Caco-2 (cell line): ENCODE results near the gene VSX1. TPM values are rescaled to one million over a fixed set of nuclear protein-coding genes. Genes with fewer than 3 reads are reported as not detected.

Experiments
- BruUV-seq: library from RNA; stranded (reverse); fragments of 400-500 nt; replicated peaks from 2 replicates; lab custom pipeline; 2021; lab: Mats Ljungman, UMichigan
- CTCF ChIA-PET: fragments of 300-600 bp; sonication (Branson Sonifier 250); formaldehyde crosslinking; loops from one replicate; lab custom pipeline; 2022; ENCODE audit warnings: antibody characterized with exemption; lab: Charles Lee
- POLR2A ChIA-PET: fragments of 300-600 bp; sonication (Branson Sonifier 250); formaldehyde crosslinking; loops from one replicate; lab custom pipeline; 2022; ENCODE audit warnings: antibody characterized with exemption; lab: Charles Lee
- DNase-seq, 2 experiments: peaks; one replicate each; pipeline versions ENCODE4 v3.0.0 to v3.0.0-alpha.2; 2020 to 2022
- H3K27me3 ChIP-seq: replicated peaks from 2 replicates; pipeline ENCODE4 v1.6.0; 2011; ENCODE audit warnings: low read length; ENCODE audit not compliant: control insufficient read depth, insufficient read depth
- H3K36me3 ChIP-seq: 2 replicates; pipeline ENCODE4 v1.5.1; 2011; ENCODE audit warnings: low read length; ENCODE audit not compliant: control insufficient read depth, insufficient read depth
- H3K4me1 ChIP-seq: fragments of 250-450 bp; sonication (Bioruptor Pico); 2 replicates; pipeline ENCODE4 v1.5.1; 2020; ENCODE audit warnings: mild to moderate bottlenecking
- H3K4me3 ChIP-seq: 2 replicates; pipeline ENCODE4 v1.5.1; 2011; ENCODE audit warnings: low read depth, mild to moderate bottlenecking, control low read depth, low read length
- H3K9me3 ChIP-seq: fragments of 250-450 bp; sonication (Bioruptor Pico); 2 replicates; pipeline ENCODE4 v1.5.1; 2020; ENCODE audit warnings: mild to moderate bottlenecking, moderate library complexity
- H3K27ac Mint-ChIP-seq: one replicate; pipeline ENCODE4 v1.8.0; 2022; ENCODE audit warnings: mixed read lengths; ENCODE audit not compliant: unreplicated experiment
- H3K27me3 Mint-ChIP-seq: one replicate; pipeline ENCODE4 v1.8.0; 2022; ENCODE audit warnings: mixed read lengths; ENCODE audit not compliant: insufficient read depth, unreplicated experiment
- H3K36me3 Mint-ChIP-seq: one replicate; pipeline ENCODE4 v1.8.0; 2022; ENCODE audit warnings: mild to moderate bottlenecking, mixed read lengths; ENCODE audit not compliant: insufficient read depth, unreplicated experiment
- H3K4me1 Mint-ChIP-seq: one replicate; pipeline ENCODE4 v1.8.0; 2022; ENCODE audit warnings: low read depth, mixed read lengths; ENCODE audit not compliant: unreplicated experiment
- H3K4me3 Mint-ChIP-seq: one replicate; pipeline ENCODE4 v1.8.0; 2022; ENCODE audit warnings: mild to moderate bottlenecking, moderate library complexity, mixed read lengths; ENCODE audit not compliant: unreplicated experiment
- H3K9me3 Mint-ChIP-seq: one replicate; pipeline ENCODE4 v1.8.0; 2022; ENCODE audit warnings: mixed read lengths; ENCODE audit not compliant: unreplicated experiment
- CTCF ChIP-seq, 2 experiments: fragments of 200-600 bp in 1 of 2; IDR thresholded peaks; 1 replicate in 1 of 2; 2 replicates in 1 of 2; pipeline versions ENCODE4 v1.5.1 to v1.8.0; 2011 to 2022; ENCODE audit warnings: antibody characterized with exemption in 1 of 2, control low read depth in 1 of 2, inconsistent platforms in 1 of 2, low read depth in 1 of 2, low read length in 1 of 2, mild to moderate bottlenecking in 1 of 2, moderate library complexity in 1 of 2; ENCODE audit not compliant: insufficient read depth in 1 of 2, severe bottlenecking in 1 of 2, unreplicated experiment in 1 of 2
- intact Hi-C: fragments of 100-400 bp; cut with micrococcal nuclease; formaldehyde crosslinking; loops from one replicate; pipeline ENCODE4 v1.10.0; 2022; ENCODE audit not compliant: unreplicated experiment
- total RNA-seq: library from RNA; stranded (reverse); gene quantifications from 2 replicates; pipeline ENCODE4 v1.2.3, GENCODE V29; 2022

VSX1 gene
- total RNA-seq, 1 experiment from 2014 or later: not detected

- ChIA-PET CTCF (no interaction called here), POLR2A (no interaction called here)
- TF ChIP-seq CTCF (IDR thresholded peaks at IDR 0.05; ENCODE audit: insufficient read depth in 1 of 2, low read depth in 1 of 2, low read length in 1 of 2, severe bottlenecking in 1 of 2, unreplicated experiment in 1 of 2): no peak
- Histone ChIP-seq H3K4me1 (peaks cover 15% of the 10 kb centered on the region), H3K36me3 (no peaks in the 10 kb centered on the region), H3K9me3 (no peaks in the 10 kb centered on the region), H3K27me3 (no peaks in the 10 kb centered on the region), H3K4me3 (no peak overlapping the region)
- Mint-ChIP-seq H3K27me3 (peaks cover 6% of the 10 kb centered on the region), H3K27ac (no peak overlapping the region), H3K36me3 (no peaks in the 10 kb centered on the region), H3K4me3 (no peak overlapping the region), H3K9me3 (no peaks in the 10 kb centered on the region), H3K4me1 (peaks cover 6% of the 10 kb centered on the region)
- intact Hi-C loops: no loop called here
- no peak for DNase-seq
- BruUV-seq: no TSS peak
Measured at GRCh38 chr20:25118529-25118928, 36.6 kb upstream of the VSX1 start.

- DNase-seq: no peak
Measured at GRCh38 chr20:25117990-25118389, 36.0 kb upstream of the VSX1 start.

GRCh38 chr20:25116739-25117458 lies 35.0 kb upstream of the VSX1 start:
- POLR2A ChIA-PET: no interaction called here
- H3K27me3 Mint-ChIP-seq: peaks cover 5% of the 10 kb centered on the region
- H3K4me1 ChIP-seq: peaks cover 15% of the 10 kb centered on the region

More at GRCh38 chr20:25117990-25118389, 36.0 kb upstream of the VSX1 start:
- H3K36me3 Mint-ChIP-seq: no peaks in the 10 kb centered on the region
- H3K4me3 ChIP-seq: no peak overlapping the region
- POLR2A ChIA-PET: no interaction called here
- intact Hi-C loops: no loop called here
- no peaks in the 10 kb centered on the region for H3K27me3 ChIP-seq
- H3K4me1 ChIP-seq: peaks cover 15% of the 10 kb centered on the region
- no peak overlapping the region for H3K4me3 Mint-ChIP-seq
- H3K27ac Mint-ChIP-seq: no peak overlapping the region
- no peaks in the 10 kb centered on the region for H3K36me3 ChIP-seq
- no TSS peak for BruUV-seq
- H3K9me3 Mint-ChIP-seq: no peaks in the 10 kb centered on the region
- H3K9me3 ChIP-seq: no peaks in the 10 kb centered on the region
- CTCF ChIA-PET: no interaction called here
- H3K27me3 Mint-ChIP-seq: peaks cover 5% of the 10 kb centered on the region
- H3K4me1 Mint-ChIP-seq: peaks cover 6% of the 10 kb centered on the region
- no peak for TF ChIP-seq CTCF (IDR thresholded peaks at IDR 0.05; ENCODE audit: insufficient read depth in 1 of 2, low read depth in 1 of 2, low read length in 1 of 2, severe bottlenecking in 1 of 2, unreplicated experiment in 1 of 2)

More at GRCh38 chr20:25116739-25117458, 35.0 kb upstream of the VSX1 start:
- CTCF ChIA-PET: no interaction called here
- Mint-ChIP-seq H3K36me3 (no peaks in the 10 kb centered on the region), H3K4me1 (peaks cover 3% of the 10 kb centered on the region), H3K27ac (no peak overlapping the region), H3K9me3 (no peaks in the 10 kb centered on the region), H3K4me3 (no peak overlapping the region)
- Histone ChIP-seq H3K4me3 (no peak overlapping the region), H3K36me3 (no peaks in the 10 kb centered on the region), H3K9me3 (no peaks in the 10 kb centered on the region), H3K27me3 (no peaks in the 10 kb centered on the region)
- no peak for TF ChIP-seq CTCF (IDR thresholded peaks at IDR 0.05; ENCODE audit: insufficient read depth in 1 of 2, low read depth in 1 of 2, low read length in 1 of 2, severe bottlenecking in 1 of 2, unreplicated experiment in 1 of 2)
- no TSS peak for BruUV-seq
- DNase-seq: no peak
- intact Hi-C loops: no loop called here
